HepG2 (cell line): ENCODE data around the gene COG8. TPM values are rescaled to one million over a fixed set of nuclear protein-coding genes. Genes with fewer than 3 reads are reported as not detected.

Experiments
- ESRRA ChIP-seq: sonication (generic); formaldehyde crosslinking; IDR thresholded peaks from 2 replicates; pipeline ENCODE4 v1.5.1; 2020; ENCODE audit warnings: mild to moderate bottlenecking, low read depth, missing genetic modification reagents
- HNF4A ChIP-seq: sonication (generic); formaldehyde crosslinking; IDR thresholded peaks from 2 replicates; pipeline ENCODE4 v1.4.0; 2020; ENCODE audit warnings: missing genetic modification reagents
- KLF11 ChIP-seq: IDR thresholded peaks from 2 replicates; pipeline ENCODE4 v1.6.1; 2016; ENCODE audit warnings: missing compliant biosample characterization
- LCORL ChIP-seq, 2 experiments: fragments of 450-650 bp in 1 of 2; sonication (generic) in 1 of 2; formaldehyde crosslinking in 1 of 2; IDR thresholded peaks; 2 replicates each; pipeline versions ENCODE4 v1.5.0 to v1.6.1; 2017 to 2020; ENCODE audit warnings: antibody characterized with exemption in 1 of 2, missing genetic modification reagents in 1 of 2
- NR2F2 ChIP-seq: IDR thresholded peaks from 2 replicates; pipeline ENCODE4 v1.6.1; 2012; ENCODE audit warnings: low read depth, inconsistent platforms, borderline replicate concordance
- RCOR2 ChIP-seq: IDR thresholded peaks from 2 replicates; pipeline ENCODE4 v1.6.1; 2016; ENCODE audit warnings: missing biosample characterization, missing genetic modification reagents
- SOX5 ChIP-seq: IDR thresholded peaks from 2 replicates; pipeline ENCODE4 v1.6.1; 2016; ENCODE audit warnings: borderline replicate concordance
- TEAD3 ChIP-seq: optimal IDR thresholded peaks from 2 replicates; pipeline ENCODE3; 2016; ENCODE audit warnings: borderline replicate concordance
- ZNF337 ChIP-seq: sonication (generic); formaldehyde crosslinking; IDR thresholded peaks from 2 replicates; pipeline ENCODE4 v1.5.1; 2020; ENCODE audit warnings: missing genetic modification reagents, low read depth, mild to moderate bottlenecking, borderline replicate concordance
- polyA plus RNA-seq, 8 experiments: library from polyadenylated mRNA; depleted of rRNA in 3 of 8; stranded (reverse) in 7 of 8; unstranded in 1 of 8; fragments of >200 nt; fragmentation: Illumina TruSeq in 4 of 8; extraction: Trizol in 4 of 8; gene quantifications; 2 replicates each; pipeline versions ENCODE4 v1.2.1 to v1.2.3, GENCODE V29; 2011 to 2016; ENCODE audit warnings: low read depth in 4 of 8, missing spikeins in 1 of 8, mixed read lengths in 1 of 8; ENCODE audit not compliant: insufficient read depth in 1 of 8
- total RNA-seq, 5 experiments: library from RNA; depleted of rRNA; stranded (reverse); fragments of >200 nt; fragmentation: Illumina TruSeq; extraction: Trizol; gene quantifications; 2 replicates each; pipeline ENCODE4 v1.2.3, GENCODE V29; 2016; ENCODE audit warnings: low read depth in 1 of 5
- TF ChIP-seq, protein P1 (sequence below): sonication (generic); formaldehyde crosslinking; IDR thresholded peaks from 2 replicates; pipeline ENCODE4 v1.8.0; 2022; ENCODE audit warnings: missing genetic modification reagents, mild to moderate bottlenecking, borderline replicate concordance
- TF ChIP-seq, protein P2 (sequence below): sonication (generic); formaldehyde crosslinking; IDR thresholded peaks from 2 replicates; pipeline ENCODE4 v1.5.0; 2020; ENCODE audit warnings: missing genetic modification reagents
- TF ChIP-seq, protein P3 (sequence below): IDR thresholded peaks from 2 replicates; pipeline ENCODE4 v1.4.0; 2020; ENCODE audit warnings: mild to moderate bottlenecking, missing genetic modification reagents
- TF ChIP-seq, protein P4 (sequence below): sonication (generic); formaldehyde crosslinking; IDR thresholded peaks from 2 replicates; pipeline ENCODE4 v1.5.1; 2020; ENCODE audit warnings: mild to moderate bottlenecking, missing genetic modification reagents, moderate library complexity
- TF ChIP-seq, protein P5 (sequence below): sonication (generic); formaldehyde crosslinking; IDR thresholded peaks from 2 replicates; pipeline ENCODE4 v1.4.0; 2020; ENCODE audit warnings: mild to moderate bottlenecking, missing genetic modification reagents

The COG8 gene
- total and polyA plus RNA-seq, 2 of the 13 experiments (the other 11 are each of a cell fraction or from before 2014, with no cell fraction given) = 45.5 to 52.1 TPM

DNA sequence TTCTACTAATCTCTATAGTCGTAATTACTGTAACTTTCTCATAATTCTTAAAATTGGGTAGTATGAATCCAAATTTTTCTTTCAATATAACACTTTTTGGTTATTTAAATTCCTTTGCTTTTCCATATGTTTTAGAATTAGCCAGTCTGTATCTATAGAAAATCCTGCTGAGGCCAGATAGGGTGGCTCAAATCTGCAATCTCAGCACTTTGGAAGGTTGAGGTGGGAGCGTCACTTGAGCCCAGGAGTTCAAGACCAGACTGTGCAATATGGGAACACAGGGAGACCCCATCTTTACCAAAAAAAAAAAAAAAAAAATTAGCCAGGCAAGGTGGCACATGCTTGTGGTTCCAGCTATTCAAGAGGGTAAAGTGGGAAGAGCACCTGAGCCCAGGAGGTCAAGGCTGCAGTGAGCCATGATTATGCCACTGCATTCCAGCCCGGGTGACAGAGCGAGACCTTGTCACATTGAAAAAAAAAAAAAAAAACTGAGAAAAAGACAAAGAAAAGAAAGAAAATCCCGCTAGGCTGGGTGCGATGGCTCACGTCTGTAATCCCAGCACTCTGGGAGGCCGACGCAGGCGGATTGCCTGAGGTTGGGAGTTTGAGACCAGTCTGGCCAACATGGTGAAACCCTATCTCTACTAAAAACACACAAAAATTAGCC lies 37.2 kb upstream of the COG8 start (continued):
- TF ChIP-seq KLF11 (CRISPR knock-in tag) = no peak
- TF ChIP-seq SOX5 (CRISPR knock-in tag) = 0 out of 2 replicates have a peak, but pooled peaks have one; percentile 11
- 0 out of 2 replicates have a peak, but pooled peaks have one; percentile 40 for TF ChIP-seq ESRRA
- peak; percentile 45 for TF ChIP-seq HNF4A (CRISPR knock-in tag)
- TF ChIP-seq, protein P1, sequence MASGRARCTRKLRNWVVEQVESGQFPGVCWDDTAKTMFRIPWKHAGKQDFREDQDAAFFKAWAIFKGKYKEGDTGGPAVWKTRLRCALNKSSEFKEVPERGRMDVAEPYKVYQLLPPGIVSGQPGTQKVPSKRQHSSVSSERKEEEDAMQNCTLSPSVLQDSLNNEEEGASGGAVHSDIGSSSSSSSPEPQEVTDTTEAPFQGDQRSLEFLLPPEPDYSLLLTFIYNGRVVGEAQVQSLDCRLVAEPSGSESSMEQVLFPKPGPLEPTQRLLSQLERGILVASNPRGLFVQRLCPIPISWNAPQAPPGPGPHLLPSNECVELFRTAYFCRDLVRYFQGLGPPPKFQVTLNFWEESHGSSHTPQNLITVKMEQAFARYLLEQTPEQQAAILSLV = no peak
- no peak for TF ChIP-seq RCOR2 (CRISPR knock-in tag)
- TF ChIP-seq ZNF337 (CRISPR knock-in tag) = no peak
- TF ChIP-seq, protein P2, sequence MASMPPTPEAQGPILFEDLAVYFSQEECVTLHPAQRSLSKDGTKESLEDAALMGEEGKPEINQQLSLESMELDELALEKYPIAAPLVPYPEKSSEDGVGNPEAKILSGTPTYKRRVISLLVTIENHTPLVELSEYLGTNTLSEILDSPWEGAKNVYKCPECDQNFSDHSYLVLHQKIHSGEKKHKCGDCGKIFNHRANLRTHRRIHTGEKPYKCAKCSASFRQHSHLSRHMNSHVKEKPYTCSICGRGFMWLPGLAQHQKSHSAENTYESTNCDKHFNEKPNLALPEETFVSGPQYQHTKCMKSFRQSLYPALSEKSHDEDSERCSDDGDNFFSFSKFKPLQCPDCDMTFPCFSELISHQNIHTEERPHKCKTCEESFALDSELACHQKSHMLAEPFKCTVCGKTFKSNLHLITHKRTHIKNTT = no peak
- TF ChIP-seq NR2F2 = peak; percentile 49; the same call in 1 of the 2 replicates
- TF ChIP-seq, protein P3, sequence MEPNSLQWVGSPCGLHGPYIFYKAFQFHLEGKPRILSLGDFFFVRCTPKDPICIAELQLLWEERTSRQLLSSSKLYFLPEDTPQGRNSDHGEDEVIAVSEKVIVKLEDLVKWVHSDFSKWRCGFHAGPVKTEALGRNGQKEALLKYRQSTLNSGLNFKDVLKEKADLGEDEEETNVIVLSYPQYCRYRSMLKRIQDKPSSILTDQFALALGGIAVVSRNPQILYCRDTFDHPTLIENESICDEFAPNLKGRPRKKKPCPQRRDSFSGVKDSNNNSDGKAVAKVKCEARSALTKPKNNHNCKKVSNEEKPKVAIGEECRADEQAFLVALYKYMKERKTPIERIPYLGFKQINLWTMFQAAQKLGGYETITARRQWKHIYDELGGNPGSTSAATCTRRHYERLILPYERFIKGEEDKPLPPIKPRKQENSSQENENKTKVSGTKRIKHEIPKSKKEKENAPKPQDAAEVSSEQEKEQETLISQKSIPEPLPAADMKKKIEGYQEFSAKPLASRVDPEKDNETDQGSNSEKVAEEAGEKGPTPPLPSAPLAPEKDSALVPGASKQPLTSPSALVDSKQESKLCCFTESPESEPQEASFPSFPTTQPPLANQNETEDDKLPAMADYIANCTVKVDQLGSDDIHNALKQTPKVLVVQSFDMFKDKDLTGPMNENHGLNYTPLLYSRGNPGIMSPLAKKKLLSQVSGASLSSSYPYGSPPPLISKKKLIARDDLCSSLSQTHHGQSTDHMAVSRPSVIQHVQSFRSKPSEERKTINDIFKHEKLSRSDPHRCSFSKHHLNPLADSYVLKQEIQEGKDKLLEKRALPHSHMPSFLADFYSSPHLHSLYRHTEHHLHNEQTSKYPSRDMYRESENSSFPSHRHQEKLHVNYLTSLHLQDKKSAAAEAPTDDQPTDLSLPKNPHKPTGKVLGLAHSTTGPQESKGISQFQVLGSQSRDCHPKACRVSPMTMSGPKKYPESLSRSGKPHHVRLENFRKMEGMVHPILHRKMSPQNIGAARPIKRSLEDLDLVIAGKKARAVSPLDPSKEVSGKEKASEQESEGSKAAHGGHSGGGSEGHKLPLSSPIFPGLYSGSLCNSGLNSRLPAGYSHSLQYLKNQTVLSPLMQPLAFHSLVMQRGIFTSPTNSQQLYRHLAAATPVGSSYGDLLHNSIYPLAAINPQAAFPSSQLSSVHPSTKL (CRISPR knock-in tag) = peak; percentile 55
- TF ChIP-seq, protein P4, sequence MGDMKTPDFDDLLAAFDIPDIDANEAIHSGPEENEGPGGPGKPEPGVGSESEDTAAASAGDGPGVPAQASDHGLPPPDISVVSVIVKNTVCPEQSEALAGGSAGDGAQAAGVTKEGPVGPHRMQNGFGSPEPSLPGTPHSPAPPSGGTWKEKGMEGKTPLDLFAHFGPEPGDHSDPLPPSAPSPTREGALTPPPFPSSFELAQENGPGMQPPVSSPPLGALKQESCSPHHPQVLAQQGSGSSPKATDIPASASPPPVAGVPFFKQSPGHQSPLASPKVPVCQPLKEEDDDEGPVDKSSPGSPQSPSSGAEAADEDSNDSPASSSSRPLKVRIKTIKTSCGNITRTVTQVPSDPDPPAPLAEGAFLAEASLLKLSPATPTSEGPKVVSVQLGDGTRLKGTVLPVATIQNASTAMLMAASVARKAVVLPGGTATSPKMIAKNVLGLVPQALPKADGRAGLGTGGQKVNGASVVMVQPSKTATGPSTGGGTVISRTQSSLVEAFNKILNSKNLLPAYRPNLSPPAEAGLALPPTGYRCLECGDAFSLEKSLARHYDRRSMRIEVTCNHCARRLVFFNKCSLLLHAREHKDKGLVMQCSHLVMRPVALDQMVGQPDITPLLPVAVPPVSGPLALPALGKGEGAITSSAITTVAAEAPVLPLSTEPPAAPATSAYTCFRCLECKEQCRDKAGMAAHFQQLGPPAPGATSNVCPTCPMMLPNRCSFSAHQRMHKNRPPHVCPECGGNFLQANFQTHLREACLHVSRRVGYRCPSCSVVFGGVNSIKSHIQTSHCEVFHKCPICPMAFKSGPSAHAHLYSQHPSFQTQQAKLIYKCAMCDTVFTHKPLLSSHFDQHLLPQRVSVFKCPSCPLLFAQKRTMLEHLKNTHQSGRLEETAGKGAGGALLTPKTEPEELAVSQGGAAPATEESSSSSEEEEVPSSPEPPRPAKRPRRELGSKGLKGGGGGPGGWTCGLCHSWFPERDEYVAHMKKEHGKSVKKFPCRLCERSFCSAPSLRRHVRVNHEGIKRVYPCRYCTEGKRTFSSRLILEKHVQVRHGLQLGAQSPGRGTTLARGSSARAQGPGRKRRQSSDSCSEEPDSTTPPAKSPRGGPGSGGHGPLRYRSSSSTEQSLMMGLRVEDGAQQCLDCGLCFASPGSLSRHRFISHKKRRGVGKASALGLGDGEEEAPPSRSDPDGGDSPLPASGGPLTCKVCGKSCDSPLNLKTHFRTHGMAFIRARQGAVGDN (CRISPR knock-in tag) = peak; percentile 35; the same call in 1 of the 2 replicates
- 0 out of 2 replicates have a peak, but pooled peaks have one; percentile 39 for TF ChIP-seq LCORL (IDR thresholded peaks at IDR 0.05)
- TF ChIP-seq LCORL (CRISPR knock-in tag; IDR thresholded peaks at IDR 0.05) = no peak
- TF ChIP-seq, protein P5, sequence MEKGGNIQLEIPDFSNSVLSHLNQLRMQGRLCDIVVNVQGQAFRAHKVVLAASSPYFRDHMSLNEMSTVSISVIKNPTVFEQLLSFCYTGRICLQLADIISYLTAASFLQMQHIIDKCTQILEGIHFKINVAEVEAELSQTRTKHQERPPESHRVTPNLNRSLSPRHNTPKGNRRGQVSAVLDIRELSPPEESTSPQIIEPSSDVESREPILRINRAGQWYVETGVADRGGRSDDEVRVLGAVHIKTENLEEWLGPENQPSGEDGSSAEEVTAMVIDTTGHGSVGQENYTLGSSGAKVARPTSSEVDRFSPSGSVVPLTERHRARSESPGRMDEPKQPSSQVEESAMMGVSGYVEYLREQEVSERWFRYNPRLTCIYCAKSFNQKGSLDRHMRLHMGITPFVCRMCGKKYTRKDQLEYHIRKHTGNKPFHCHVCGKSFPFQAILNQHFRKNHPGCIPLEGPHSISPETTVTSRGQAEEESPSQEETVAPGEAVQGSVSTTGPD (CRISPR knock-in tag) = peak; percentile 60; the same call in 1 of the 2 replicates
- TF ChIP-seq TEAD3 (CRISPR knock-in tag) = peak; percentile 92
